Gastroesophageal sphincter (tissue), 4 donors: ENCODE results near the gene P2RY4. TPM values are rescaled to one million over a fixed set of nuclear protein-coding genes. Genes with fewer than 3 reads are reported as not detected.
"Not testable (repeated sequence)": the region's sequence is repeated elsewhere in the genome, so short reads cannot be mapped to it uniquely, and the experiment has no call there.

Experiments
- ATAC-seq: fragments of 150-250 bp; one replicate; pipeline ENCODE4 v1.9.1; 2016; ENCODE audit warnings: mild to moderate bottlenecking, moderate library complexity
- H3K27ac ChIP-seq, 4 donors: fragments of 200-600 bp; sonication (generic) in 3 of 4; 1 replicate in 3 of 4; 2 replicates in 1 of 4; pipeline ENCODE4 v1.5.1; 2016 to 2019
- H3K27me3 ChIP-seq: fragments of 200-600 bp; sonication (generic); one replicate; pipeline ENCODE4 v1.5.1; 2019
- H3K36me3 ChIP-seq, 2 donors: fragments of 200-600 bp; sonication (generic); one replicate each; pipeline ENCODE4 v1.5.1; 2019; ENCODE audit warnings: control low read depth in 1 of 2
- H3K4me1 ChIP-seq, 3 donors: fragments of 200-600 bp; sonication (generic); 1 replicate in 2 of 3; 2 replicates in 1 of 3; pipeline ENCODE4 v1.5.1; 2016 to 2019; ENCODE audit warnings: control low read depth in 2 of 3
- H3K4me3 ChIP-seq, 2 donors: fragments of 200-600 bp; sonication (generic); one replicate each; pipeline ENCODE4 v1.5.1; 2019; ENCODE audit warnings: mild to moderate bottlenecking in 1 of 2, moderate library complexity in 1 of 2
- H3K9me3 ChIP-seq, 3 donors: fragments of 200-600 bp; sonication (generic); one replicate each; pipeline ENCODE4 v1.5.1; 2017 to 2019; ENCODE audit warnings: control low read depth in 2 of 3
- CTCF ChIP-seq, 4 experiments: fragments of 200-600 bp in 2 of 4; fragments of 450-650 bp in 2 of 4; sonication (generic) in 1 of 4; IDR thresholded peaks; one replicate each; pipeline ENCODE4 v1.5.1; 2017 to 2019; ENCODE audit warnings: antibody characterized with exemption in 4 of 4, mild to moderate bottlenecking in 2 of 4, moderate library complexity in 2 of 4
- EP300 ChIP-seq: sonication (generic); formaldehyde crosslinking; IDR thresholded peaks from one replicate; pipeline ENCODE4 v1.6.1; 2017; ENCODE audit warnings: antibody characterized with exemption, mild to moderate bottlenecking
- POLR2A ChIP-seq, 2 donors: fragments of 450-650 bp; IDR thresholded peaks; one replicate each; pipeline ENCODE4 v1.6.1; 2017; ENCODE audit warnings: antibody characterized with exemption in 2 of 2, mild to moderate bottlenecking in 2 of 2, moderate library complexity in 1 of 2
- POLR2AphosphoS5 ChIP-seq: sonication (generic); formaldehyde crosslinking; IDR thresholded peaks from one replicate; pipeline ENCODE4 v1.6.1; 2017; ENCODE audit warnings: antibody characterized with exemption
- WGBS, 2 donors: methylation state at CpG; one replicate each; pipeline ENCODE4 v1.1.5; 2018; ENCODE audit warnings: low coverage in 1 of 2; 5-methylcytosine and 5-hydroxymethylcytosine counted together
- total RNA-seq, 4 donors: library from RNA; depleted of rRNA; stranded (reverse); fragments of >200 nt; gene quantifications; one replicate each; pipeline ENCODE4 v1.1.0, GENCODE V29; 2016

Gene P2RY4
- total RNA-seq, 4 donors from 2014 or later: 0.27 to 0.93 (median 0.50) TPM; not detected in 1

DNA sequence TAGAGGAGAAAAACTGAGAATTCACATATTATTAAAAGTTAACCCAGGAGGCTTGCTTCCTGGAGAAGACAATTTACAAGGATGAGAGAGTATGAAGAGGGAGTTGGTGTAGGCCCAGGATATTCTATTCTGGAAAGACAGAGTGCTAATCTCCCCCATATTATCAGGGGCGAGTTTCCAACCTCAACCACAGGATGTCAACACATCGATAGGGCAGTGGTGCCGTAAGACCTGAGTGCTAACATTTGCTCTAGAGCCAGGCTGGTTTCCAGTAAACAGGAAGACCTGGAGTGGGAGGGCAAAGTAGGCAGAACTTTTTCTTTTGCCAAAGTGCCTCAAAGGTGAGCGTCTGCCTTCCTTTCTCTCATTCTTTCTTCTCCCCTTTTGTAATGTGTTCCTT lies 28.3 kb downstream of the P2RY4 start:
- 48 to 61% methylated on average over 3 to 4 of the region's 4 CpGs for WGBS, 2 donors
- Histone ChIP-seq H3K9me3 (no peaks in the 10 kb centered on the region), H3K36me3 (no peaks in the 10 kb centered on the region), H3K27ac (no peak overlapping the region), H3K27me3 (no peaks in the 10 kb centered on the region), H3K4me1 (no peaks in the 10 kb centered on the region), H3K4me3 (no peak overlapping the region)
- no peak for TF ChIP-seq POLR2AphosphoS5
- TF ChIP-seq POLR2A (IDR thresholded peaks at IDR 0.05): no peak
- TF ChIP-seq EP300: no peak
- no peak for TF ChIP-seq CTCF (IDR thresholded peaks at IDR 0.05)
- ATAC-seq: no peak

DNA sequence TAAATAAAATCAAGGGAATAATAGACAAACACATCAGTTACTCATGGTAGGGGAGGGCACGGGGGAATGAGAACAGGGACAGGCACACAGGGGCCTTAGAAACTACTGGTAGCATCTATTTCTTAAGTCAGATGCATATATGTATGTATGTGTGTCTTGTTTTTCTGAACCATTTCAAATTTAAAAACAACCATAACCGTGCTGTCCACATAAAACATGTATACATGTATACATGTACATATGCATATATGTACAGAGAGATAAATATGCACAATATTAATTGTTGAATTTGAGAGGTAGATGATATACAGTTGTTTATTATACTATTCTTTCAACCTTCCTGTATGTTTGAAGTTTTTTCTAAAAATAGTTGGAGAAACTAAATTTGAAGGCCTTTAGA lies 33.3 kb downstream of the P2RY4 start:
- Histone ChIP-seq H3K36me3 (no peaks in the 10 kb centered on the region), H3K27ac (no peak overlapping the region), H3K27me3 (no peaks in the 10 kb centered on the region), H3K4me3 (no peak overlapping the region), H3K4me1 (no peaks in the 10 kb centered on the region), H3K9me3 (no peaks in the 10 kb centered on the region)
- TF ChIP-seq POLR2A (IDR thresholded peaks at IDR 0.05): no peak
- no peak for TF ChIP-seq POLR2AphosphoS5
- no peak for TF ChIP-seq CTCF (IDR thresholded peaks at IDR 0.05)
- TF ChIP-seq EP300: no peak
- ATAC-seq: no peak
- WGBS, 2 donors: 38 to 100% methylated on average over 1 of the region's 2 CpGs

GRCh38 chrX:70226048-70226447 lies 34.0 kb downstream of the P2RY4 start:
- Histone ChIP-seq H3K36me3 (no peaks in the 10 kb centered on the region), H3K27ac (no peak overlapping the region), H3K9me3 (no peaks in the 10 kb centered on the region), H3K4me3 (no peak overlapping the region), H3K4me1 (no peaks in the 10 kb centered on the region), H3K27me3 (no peaks in the 10 kb centered on the region)
- no peak for TF ChIP-seq POLR2A (IDR thresholded peaks at IDR 0.05)
- no peak for ATAC-seq

- no peaks in the 10 kb centered on the region for H3K27me3 ChIP-seq
- H3K4me3 ChIP-seq: no peak overlapping the region
- peak; percentile 25 for ATAC-seq
- H3K27ac ChIP-seq: peak overlapping the region in 1 of 4 donors; percentile 16
- TF ChIP-seq POLR2A (IDR thresholded peaks at IDR 0.05) (no peak), POLR2AphosphoS5 (no peak), EP300 (no peak), CTCF (IDR thresholded peaks at IDR 0.05) (no peak)
- H3K36me3 ChIP-seq: no peaks in the 10 kb centered on the region
- no peaks in the 10 kb centered on the region for H3K9me3 ChIP-seq
- H3K4me1 ChIP-seq: no peaks in the 10 kb centered on the region
- WGBS, 2 donors: 43 to 65% methylated on average over 2 of the region's 5 CpGs
Observed at GRCh38 chrX:70219938-70220764, 39.9 kb downstream of the P2RY4 start.

DNA sequence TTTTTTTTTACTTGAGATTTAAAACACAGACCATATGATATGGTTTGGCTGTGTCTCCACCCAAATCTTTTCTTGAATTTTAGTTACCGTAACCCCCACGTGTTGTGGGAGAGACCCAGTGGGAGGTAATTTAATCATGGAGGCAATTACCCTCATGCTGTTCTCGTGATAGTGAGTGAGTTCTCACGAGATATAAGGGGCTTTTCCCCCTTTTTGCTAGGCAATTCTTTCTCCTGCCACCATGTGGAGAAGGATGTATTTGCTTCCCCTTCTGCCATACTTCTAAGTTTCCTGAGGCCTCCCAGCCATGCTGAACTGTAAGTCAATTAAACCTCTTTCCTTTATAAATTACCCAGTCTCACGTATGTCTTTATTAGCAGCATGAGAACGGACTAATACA lies 50.4 kb downstream of the P2RY4 start:
- not testable (repeated sequence) for H3K36me3 ChIP-seq, H3K4me3 ChIP-seq, H3K9me3 ChIP-seq, H3K27ac ChIP-seq, H3K27me3 ChIP-seq, ATAC-seq, H3K4me1 ChIP-seq
- 39 to 45% methylated on average over 2 to 4 of the region's 6 CpGs for WGBS, 2 donors

DNA sequence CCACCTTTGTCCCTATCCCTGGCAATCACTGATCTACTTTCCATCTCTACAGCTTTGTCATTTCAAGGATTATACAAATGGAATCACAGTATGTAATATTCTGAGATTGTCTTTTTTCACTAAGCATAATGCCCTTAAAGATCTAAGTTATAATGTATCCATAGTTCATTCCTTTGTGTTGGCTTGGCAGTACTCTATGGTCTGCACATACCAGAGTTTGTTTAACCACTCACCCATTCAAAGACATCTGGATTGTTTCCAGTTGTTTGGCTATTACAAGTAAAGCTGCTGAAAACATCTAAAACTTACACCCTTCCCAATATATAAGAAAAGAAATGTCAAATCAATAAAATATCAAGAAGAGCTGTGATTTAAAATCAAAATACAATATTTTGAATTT lies 51.5 kb downstream of the P2RY4 start:
- no peak for ATAC-seq
- no peak overlapping the region for H3K27ac ChIP-seq
- TF ChIP-seq CTCF (IDR thresholded peaks at IDR 0.05) (no peak), POLR2AphosphoS5 (no peak), EP300 (no peak), POLR2A (IDR thresholded peaks at IDR 0.05) (no peak)
- H3K27me3 ChIP-seq: no peaks in the 10 kb centered on the region
- no peaks in the 10 kb centered on the region for H3K9me3 ChIP-seq
- H3K4me3 ChIP-seq: no peak overlapping the region
- no peaks in the 10 kb centered on the region for H3K4me1 ChIP-seq
- no peaks in the 10 kb centered on the region for H3K36me3 ChIP-seq
